HCT116 (cell line): Measurements from ENCODE around the gene METTL13. TPM values are rescaled to one million over a fixed set of nuclear protein-coding genes. Genes with fewer than 3 reads are reported as not detected.

Experiments
- ATAC-seq: fragments of 200-7000 bp; cut with Tn5 transposase; 2 replicates; pipeline ENCODE4 v1.9.1; 2020; ENCODE audit warnings: mild to moderate bottlenecking, moderate library complexity
- BruUV-seq: library from RNA; stranded (reverse); fragments of 400-500 nt; replicated peaks from 2 replicates; lab custom pipeline; 2021; lab: Mats Ljungman, UMichigan
- CTCF ChIA-PET: fragments of 300-600 bp; sonication (Branson Sonifier 250); formaldehyde crosslinking; loops from one replicate; lab custom pipeline; 2021; ENCODE audit warnings: antibody characterized with exemption; lab: Charles Lee
- POLR2A ChIA-PET: fragments of 300-600, 350-600 bp; sonication (Branson Sonifier 250); formaldehyde crosslinking; loops from one replicate; lab custom pipeline; 2021; ENCODE audit warnings: antibody characterized with exemption; lab: Charles Lee
- RAD21 ChIA-PET, 2 experiments: fragments of 300-600 bp; sonication (Branson Sonifier 250); formaldehyde crosslinking; loops; one replicate each; lab custom pipeline; 2023; ENCODE audit warnings: low total read pairs in 2 of 2; ENCODE audit not compliant: uncharacterized antibody in 2 of 2, unreplicated experiment in 2 of 2, low non-redundant PET in 1 of 2; lab: Charles Lee
- DNase-seq: peaks from one replicate; pipeline ENCODE4 v3.0.0-alpha.2; 2010; ENCODE audit warnings: low read depth, low spot score
- H2AFZ ChIP-seq: fragments of 200-600 bp; shearing (Covaris generic), sonication (generic); 2 replicates; pipeline ENCODE4 v1.6.1; 2017; ENCODE audit warnings: low read depth, mixed run types, mixed read lengths, antibody characterized with exemption, low read length; ENCODE audit not compliant: poor library complexity, severe bottlenecking
- H3K27ac ChIP-seq: 2 replicates; pipeline ENCODE4 v1.5.1; 2012; ENCODE audit warnings: low read depth, low read length
- H3K27me3 ChIP-seq: fragments of 200-600 bp; sonication (generic); 2 replicates; pipeline ENCODE4 v1.6.1; 2016; ENCODE audit warnings: mixed run types, low read length, mixed read lengths; ENCODE audit not compliant: insufficient read depth
- H3K36me3 ChIP-seq, 2 experiments: fragments of 200-500 bp in 1 of 2; fragments of 200-600 bp in 1 of 2; sonication (Bioruptor generic) in 1 of 2; sonication (generic) in 1 of 2; 2 replicates each; pipeline versions ENCODE4 v1.5.1 to v1.6.1; 2014 to 2016; ENCODE audit warnings: low read length in 2 of 2, inconsistent platforms in 1 of 2, mixed read lengths in 1 of 2, mixed run types in 1 of 2; ENCODE audit not compliant: insufficient read depth in 2 of 2, control insufficient read depth in 1 of 2
- H3K4me1 ChIP-seq, 2 experiments: fragments of 200-600 bp in 1 of 2; sonication (generic) in 1 of 2; 2 replicates each; pipeline versions ENCODE4 v1.5.1 to v1.6.1; 2012 to 2017; ENCODE audit warnings: low read length in 2 of 2, inconsistent platforms in 1 of 2, mild to moderate bottlenecking in 1 of 2, mixed read lengths in 1 of 2, mixed run types in 1 of 2, moderate library complexity in 1 of 2; ENCODE audit not compliant: insufficient read depth in 2 of 2, control insufficient read depth in 1 of 2
- H3K4me2 ChIP-seq: fragments of 200-600 bp; sonication (generic); 2 replicates; pipeline ENCODE4 v1.6.1; 2017; ENCODE audit warnings: mixed run types, low read length, mixed read lengths
- H3K4me3 ChIP-seq, 2 experiments: fragments of 200-600 bp in 1 of 2; sonication (generic) in 1 of 2; replicated peaks in 1 of 2; 2 replicates each; pipeline ENCODE4 v1.5.1; 2011 to 2016; ENCODE audit warnings: low read length in 2 of 2, control low read depth in 1 of 2, low read depth in 1 of 2, mild to moderate bottlenecking in 1 of 2, mixed read lengths in 1 of 2, mixed run types in 1 of 2
- H3K79me2 ChIP-seq: fragments of 200-600 bp; sonication (generic); 2 replicates; pipeline ENCODE4 v1.6.1; 2017; ENCODE audit warnings: mild to moderate bottlenecking, mixed run types, low read length, moderate library complexity, mixed read lengths; ENCODE audit not compliant: insufficient read depth
- H3K9ac ChIP-seq: fragments of 200-600 bp; sonication (generic); 2 replicates; pipeline ENCODE4 v1.6.1; 2016; ENCODE audit warnings: low read length, mixed read lengths
- H3K9me2 ChIP-seq: fragments of 200-600 bp; sonication (generic), shearing (Covaris generic); 2 replicates; pipeline ENCODE4 v1.6.1; 2017; ENCODE audit warnings: mixed run types, mild to moderate bottlenecking, moderate library complexity; ENCODE audit not compliant: insufficient read depth
- H3K9me3 ChIP-seq, 2 experiments: fragments of 200-500 bp in 1 of 2; fragments of 200-600 bp in 1 of 2; sonication (Bioruptor generic) in 1 of 2; sonication (generic) in 1 of 2; 2 replicates each; pipeline ENCODE4 v1.6.1; 2014 to 2017; ENCODE audit warnings: low read length in 2 of 2, mixed read lengths in 2 of 2, inconsistent platforms in 1 of 2, low read depth in 1 of 2, mild to moderate bottlenecking in 1 of 2, mixed run types in 1 of 2, moderate library complexity in 1 of 2; ENCODE audit not compliant: control insufficient read depth in 1 of 2, insufficient read depth in 1 of 2
- H4K20me1 ChIP-seq: fragments of 200-600 bp; sonication (generic), shearing (Covaris generic); 2 replicates; pipeline ENCODE4 v1.6.1; 2017; ENCODE audit warnings: mixed run types, mild to moderate bottlenecking, moderate library complexity; ENCODE audit not compliant: insufficient read depth
- ATF3 ChIP-seq: IDR thresholded peaks from 2 replicates; pipeline ENCODE4 v1.6.1; 2012
- CBX3 ChIP-seq: IDR thresholded peaks from 2 replicates; pipeline ENCODE4 v1.6.1; 2012; ENCODE audit warnings: low read depth
- EZH2 ChIP-seq: fragments of 200-600 bp; sonication (generic); IDR thresholded peaks from 2 replicates; pipeline ENCODE4 v1.6.1; 2017; ENCODE audit warnings: antibody characterized with exemption, mixed run types
- EZH2phosphoT487 ChIP-seq: fragments of 200-600 bp; IDR thresholded peaks from 2 replicates; pipeline ENCODE4 v1.6.1; 2018; ENCODE audit warnings: antibody characterized with exemption, borderline replicate concordance
- FOSL1 ChIP-seq: IDR thresholded peaks from 2 replicates; pipeline ENCODE4 v1.6.1; 2012; ENCODE audit warnings: low read depth
- JUND ChIP-seq: IDR thresholded peaks from 2 replicates; pipeline ENCODE4 v1.6.1; 2012
- POLR2AphosphoS5 ChIP-seq: IDR thresholded peaks from 2 replicates; pipeline ENCODE4 v1.6.1; 2011; ENCODE audit warnings: mild to moderate bottlenecking, low read depth, low read length, moderate library complexity
- RAD21 ChIP-seq: IDR thresholded peaks from 2 replicates; pipeline ENCODE4 v1.6.1; 2012; ENCODE audit warnings: low read depth, mild to moderate bottlenecking
- REST ChIP-seq: IDR thresholded peaks from 2 replicates; pipeline ENCODE4 v1.6.1; 2012; ENCODE audit warnings: low read depth
- SRF ChIP-seq: IDR thresholded peaks from 2 replicates; pipeline ENCODE4 v1.6.1; 2012; ENCODE audit warnings: low read depth
- TCF7L2 ChIP-seq: IDR thresholded peaks from 2 replicates; pipeline ENCODE4 v1.7.0; 2011; ENCODE audit warnings: borderline replicate concordance, inconsistent platforms; ENCODE audit not compliant: insufficient read depth, insufficient read length; ENCODE audit errors: extremely low read depth
- YY1 ChIP-seq: IDR thresholded peaks from 2 replicates; pipeline ENCODE4 v1.6.1; 2011; ENCODE audit warnings: low read length, low read depth, moderate library complexity, mild to moderate bottlenecking; ENCODE audit not compliant: insufficient replicate concordance; ENCODE audit errors: extremely low read depth
- ZFX ChIP-seq: fragments of 450-650 bp; IDR thresholded peaks from 2 replicates; pipeline ENCODE4 v1.6.1; 2017
- ZNF274 ChIP-seq: fragments of 200-500 bp; sonication (Bioruptor generic); IDR thresholded peaks from 2 replicates; pipeline ENCODE4 v1.6.1; 2014; ENCODE audit warnings: mild to moderate bottlenecking, low read depth, low read length, inconsistent platforms
- intact Hi-C: fragments of 100-400 bp; cut with micrococcal nuclease; formaldehyde crosslinking; loops from 2 replicates; pipeline ENCODE4 v1.10.0; 2022
- total RNA-seq: library from RNA; stranded (reverse); gene quantifications from one replicate; pipeline ENCODE4 v1.2.1, GENCODE V29; 2021; ENCODE audit not compliant: unreplicated experiment

The METTL13 gene
- total RNA-seq, 1 experiment from 2014 or later: 33.9 TPM

DNA sequence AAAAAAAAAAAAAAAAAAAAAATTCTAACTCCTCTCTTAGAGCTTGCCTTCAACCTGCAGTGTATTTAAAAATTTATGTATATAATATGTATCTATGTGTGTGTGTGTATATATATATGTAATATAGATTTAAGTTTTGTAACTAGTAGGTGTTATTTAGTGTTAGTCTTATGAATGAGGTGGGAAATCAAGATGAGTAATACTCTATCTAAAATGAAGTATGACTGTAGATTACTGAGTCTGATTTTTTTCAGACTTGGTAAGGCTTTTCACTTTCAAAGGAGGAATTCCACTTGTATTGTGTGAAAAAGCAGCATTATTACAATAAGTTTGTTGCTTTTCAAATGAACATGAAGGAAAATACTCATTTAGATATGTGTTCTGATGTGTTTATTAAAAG, 54.4 kb downstream of the METTL13 start:
- Histone ChIP-seq H4K20me1 (no peaks in the 10 kb centered on the region), H3K9me3 (no peaks in the 10 kb centered on the region), H3K36me3 (no peaks in the 10 kb centered on the region), H3K4me2 (no peak overlapping the region), H3K27me3 (no peaks in the 10 kb centered on the region), H3K79me2 (no peaks in the 10 kb centered on the region), H2AFZ (no peak overlapping the region), H3K9me2 (no peaks in the 10 kb centered on the region), H3K4me3 (no peak overlapping the region), H3K4me1 (peaks cover 0 to 5% of the 10 kb centered on the region in 2 experiments; a peak in 1 of 4 replicates), H3K27ac (no peak overlapping the region), H3K9ac (no peak overlapping the region)
- no TSS peak for BruUV-seq
- DNase-seq (no peak), ATAC-seq (no peak)
- intact Hi-C loops: no loop called here
- ChIA-PET POLR2A (no interaction called here), RAD21 (no interaction called here), CTCF (no interaction called here)
- no peak for TF ChIP-seq POLR2AphosphoS5
- TF ChIP-seq SRF: no peak
- no peak for TF ChIP-seq YY1
- TF ChIP-seq JUND: no peak
- no peak for TF ChIP-seq REST
- no peak for TF ChIP-seq FOSL1
- TF ChIP-seq ZFX: no peak
- TF ChIP-seq TCF7L2: no peak
- TF ChIP-seq EZH2phosphoT487: no peak
- TF ChIP-seq CBX3: no peak
- TF ChIP-seq EZH2: no peak
- TF ChIP-seq ZNF274: no peak
- TF ChIP-seq ATF3: no peak
- no peak for TF ChIP-seq RAD21
